ENCODE measurements around the gene LECT2.

- no peak for TF ChIP-seq CTCF (IDR thresholded peaks at IDR 0.05)
- TF ChIP-seq POLR2AphosphoS5 (IDR thresholded peaks at IDR 0.05; ENCODE audit: low read depth, low read length): no peak
- TF ChIP-seq, protein P1, sequence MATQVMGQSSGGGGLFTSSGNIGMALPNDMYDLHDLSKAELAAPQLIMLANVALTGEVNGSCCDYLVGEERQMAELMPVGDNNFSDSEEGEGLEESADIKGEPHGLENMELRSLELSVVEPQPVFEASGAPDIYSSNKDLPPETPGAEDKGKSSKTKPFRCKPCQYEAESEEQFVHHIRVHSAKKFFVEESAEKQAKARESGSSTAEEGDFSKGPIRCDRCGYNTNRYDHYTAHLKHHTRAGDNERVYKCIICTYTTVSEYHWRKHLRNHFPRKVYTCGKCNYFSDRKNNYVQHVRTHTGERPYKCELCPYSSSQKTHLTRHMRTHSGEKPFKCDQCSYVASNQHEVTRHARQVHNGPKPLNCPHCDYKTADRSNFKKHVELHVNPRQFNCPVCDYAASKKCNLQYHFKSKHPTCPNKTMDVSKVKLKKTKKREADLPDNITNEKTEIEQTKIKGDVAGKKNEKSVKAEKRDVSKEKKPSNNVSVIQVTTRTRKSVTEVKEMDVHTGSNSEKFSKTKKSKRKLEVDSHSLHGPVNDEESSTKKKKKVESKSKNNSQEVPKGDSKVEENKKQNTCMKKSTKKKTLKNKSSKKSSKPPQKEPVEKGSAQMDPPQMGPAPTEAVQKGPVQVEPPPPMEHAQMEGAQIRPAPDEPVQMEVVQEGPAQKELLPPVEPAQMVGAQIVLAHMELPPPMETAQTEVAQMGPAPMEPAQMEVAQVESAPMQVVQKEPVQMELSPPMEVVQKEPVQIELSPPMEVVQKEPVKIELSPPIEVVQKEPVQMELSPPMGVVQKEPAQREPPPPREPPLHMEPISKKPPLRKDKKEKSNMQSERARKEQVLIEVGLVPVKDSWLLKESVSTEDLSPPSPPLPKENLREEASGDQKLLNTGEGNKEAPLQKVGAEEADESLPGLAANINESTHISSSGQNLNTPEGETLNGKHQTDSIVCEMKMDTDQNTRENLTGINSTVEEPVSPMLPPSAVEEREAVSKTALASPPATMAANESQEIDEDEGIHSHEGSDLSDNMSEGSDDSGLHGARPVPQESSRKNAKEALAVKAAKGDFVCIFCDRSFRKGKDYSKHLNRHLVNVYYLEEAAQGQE (IDR thresholded peaks at IDR 0.05; ENCODE audit: insufficient read depth in 1 of 2, low read depth in 2 of 2, low read length in 1 of 2): no peak
- no peak for TF ChIP-seq TCF7L2 (IDR thresholded peaks at IDR 0.05; ENCODE audit: low read depth, low read length)
Observed at GRCh38 chr5:135898651-135899050, 56.1 kb downstream of the LECT2 start.
